Endothelial cell of umbilical vein (primary cell): Measurements from ENCODE around the gene XPO6.

Source experiments
- EZH2 ChIP-seq: IDR thresholded peaks from 2 replicates; pipeline ENCODE4 v1.6.1; 2012; ENCODE audit warnings: borderline replicate concordance, low read depth, mild to moderate bottlenecking, moderate library complexity, low read length, inconsistent platforms; ENCODE audit not compliant: severe bottlenecking
- MYC ChIP-seq: IDR thresholded peaks from one replicate; pipeline ENCODE4 v1.6.1; 2011; ENCODE audit warnings: mild to moderate bottlenecking, low read depth, low read length
- POLR2A ChIP-seq: IDR thresholded peaks from 2 replicates; pipeline ENCODE4 v1.6.1; 2012; ENCODE audit warnings: low read depth, mild to moderate bottlenecking, control low read depth, low read length

DNA sequence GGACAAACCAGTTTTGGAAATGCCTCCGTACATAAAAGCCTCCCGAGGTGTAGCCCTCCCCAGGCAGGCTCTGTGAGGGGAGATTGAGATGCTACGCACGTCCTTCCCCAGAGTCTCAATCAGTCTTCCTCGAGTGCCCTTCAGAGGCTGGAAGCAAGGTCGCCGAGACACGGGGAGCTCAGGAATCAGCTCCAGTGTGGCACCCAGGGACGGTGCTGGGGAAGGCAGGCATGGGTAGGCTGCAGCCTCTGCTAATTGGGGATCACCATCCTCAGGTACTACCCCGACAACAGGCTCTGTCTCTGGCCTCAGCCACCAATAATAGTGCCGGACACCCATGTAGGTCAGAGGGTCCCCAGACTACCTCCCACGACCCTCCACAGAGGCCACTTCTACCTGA, 120.1 kb downstream of the XPO6 start:
- TF ChIP-seq POLR2A (no peak), EZH2 (no peak), MYC (no peak)
